IMR-90 (cell line): Measurements from ENCODE around the gene ZNRD2. TPM values are rescaled to one million over a fixed set of nuclear protein-coding genes. Genes with fewer than 3 reads are reported as not detected.

ENCODE experiments used
- ATAC-seq: fragments of 200-7000 bp; cut with Tn5 transposase; 2 replicates; pipeline ENCODE4 v1.9.1; 2020; ENCODE audit warnings: low read depth, mild to moderate bottlenecking, moderate library complexity
- BruUV-seq: library from RNA; stranded (reverse); fragments of 400-500 nt; replicated peaks from 2 replicates; lab custom pipeline; 2021; lab: Mats Ljungman, UMichigan
- CTCF ChIA-PET: fragments of 300-600 bp; formaldehyde crosslinking; extraction: SDS; loops from one replicate; lab custom pipeline; 2021; ENCODE audit warnings: antibody characterized with exemption; lab: Yijun Ruan, JAX
- POLR2A ChIA-PET: fragments of 300-600 bp; sonication (Branson Sonifier 250); formaldehyde crosslinking; loops from one replicate; lab custom pipeline; 2022; ENCODE audit warnings: antibody characterized with exemption; ENCODE audit not compliant: unreplicated experiment; lab: Charles Lee
- DNase-seq: peaks from one replicate; pipeline ENCODE4 v3.0.0; 2013
- H2AFZ ChIP-seq: replicated peaks from 2 replicates; pipeline ENCODE3; 2013; ENCODE audit warnings: low read length, mild to moderate bottlenecking; ENCODE audit not compliant: poor library complexity
- H2AK5ac ChIP-seq: 2 replicates; pipeline ENCODE4 v1.6.1; 2013; ENCODE audit warnings: low read depth, low read length, inconsistent platforms
- H2AK9ac ChIP-seq: replicated peaks from 2 replicates; pipeline ENCODE3; 2013; ENCODE audit warnings: mild to moderate bottlenecking, low read depth, low read length, moderate library complexity; ENCODE audit not compliant: poor library complexity
- H2BK120ac ChIP-seq: 2 replicates; pipeline ENCODE4 v1.6.1; 2013; ENCODE audit warnings: low read depth, low read length, inconsistent platforms
- H2BK15ac ChIP-seq: 3 replicates; pipeline ENCODE4 v1.6.1; 2013; ENCODE audit warnings: low read depth, low read length, inconsistent platforms
- H2BK20ac ChIP-seq: 2 replicates; pipeline ENCODE4 v1.6.1; 2013; ENCODE audit warnings: low read depth, mild to moderate bottlenecking, inconsistent platforms, low read length, moderate library complexity
- H2BK5ac ChIP-seq: 2 replicates; pipeline ENCODE4 v1.6.1; 2013; ENCODE audit warnings: mild to moderate bottlenecking, low read depth, low read length, inconsistent platforms; ENCODE audit not compliant: poor library complexity, severe bottlenecking
- H3K14ac ChIP-seq: replicated peaks from 2 replicates; pipeline ENCODE4 v1.6.1; 2013; ENCODE audit warnings: low read depth, low read length, inconsistent platforms
- H3K18ac ChIP-seq: 2 replicates; pipeline ENCODE4 v1.6.1; 2013; ENCODE audit warnings: low read depth, low read length, control low read depth
- H3K23ac ChIP-seq: 2 replicates; pipeline ENCODE4 v1.6.1; 2013; ENCODE audit warnings: low read depth, low read length, inconsistent platforms
- H3K27ac ChIP-seq: 2 replicates; pipeline ENCODE4 v1.5.1; 2013; ENCODE audit warnings: mild to moderate bottlenecking, control low read depth, low read length; ENCODE audit not compliant: insufficient read depth
- H3K27me3 ChIP-seq: 2 replicates; pipeline ENCODE4 v1.6.1; 2013; ENCODE audit warnings: low read length; ENCODE audit not compliant: control insufficient read depth, insufficient read depth
- H3K36me3 ChIP-seq: 2 replicates; pipeline ENCODE4 v1.6.1; 2013; ENCODE audit warnings: low read length, mixed read lengths; ENCODE audit not compliant: control insufficient read depth, insufficient read depth
- H3K4ac ChIP-seq: 2 replicates; pipeline ENCODE4 v1.6.1; 2013; ENCODE audit warnings: low read depth, low read length, inconsistent platforms
- H3K4me1 ChIP-seq: 2 replicates; pipeline ENCODE4 v1.6.1; 2013; ENCODE audit warnings: low read length, mixed read lengths; ENCODE audit not compliant: control insufficient read depth, insufficient read depth
- H3K4me2 ChIP-seq: 2 replicates; pipeline ENCODE4 v1.6.1; 2013; ENCODE audit warnings: low read depth, mild to moderate bottlenecking, control low read depth, low read length, moderate library complexity
- H3K4me3 ChIP-seq: 2 replicates; pipeline ENCODE4 v1.5.1; 2013; ENCODE audit warnings: low read depth, mild to moderate bottlenecking, control low read depth, low read length, moderate library complexity; ENCODE audit not compliant: insufficient read depth
- H3K56ac ChIP-seq: 2 replicates; pipeline ENCODE4 v1.6.1; 2013; ENCODE audit warnings: low read length, inconsistent platforms; ENCODE audit not compliant: insufficient read depth; ENCODE audit errors: extremely low read depth
- H3K79me1 ChIP-seq, 2 experiments: 2 replicates each; pipeline ENCODE4 v1.6.1; 2013; ENCODE audit warnings: low read length in 2 of 2, inconsistent platforms in 1 of 2, low read depth in 1 of 2
- H3K9ac ChIP-seq: 2 replicates; pipeline ENCODE4 v1.6.1; 2013; ENCODE audit warnings: low read depth, low read length, control low read depth
- H3K9me1 ChIP-seq: 2 replicates; pipeline ENCODE4 v1.6.1; 2013; ENCODE audit warnings: low read length, inconsistent platforms; ENCODE audit not compliant: insufficient read depth
- H3K9me3 ChIP-seq: 2 replicates; pipeline ENCODE4 v1.6.1; 2013; ENCODE audit warnings: low read length; ENCODE audit not compliant: control insufficient read depth, insufficient read depth
- H4K20me1 ChIP-seq: 2 replicates; pipeline ENCODE4 v1.6.1; 2013; ENCODE audit warnings: low read length, inconsistent platforms; ENCODE audit not compliant: insufficient read depth
- H4K5ac ChIP-seq: 2 replicates; pipeline ENCODE4 v1.6.1; 2013; ENCODE audit warnings: mild to moderate bottlenecking, low read depth, low read length, control low read depth
- H4K8ac ChIP-seq, 2 experiments: 2 replicates each; pipeline ENCODE4 v1.6.1; 2013; ENCODE audit warnings: low read depth in 2 of 2, low read length in 2 of 2, control low read depth in 1 of 2, inconsistent platforms in 1 of 2
- H4K91ac ChIP-seq: 2 replicates; pipeline ENCODE4 v1.6.1; 2013; ENCODE audit warnings: low read depth, low read length, inconsistent platforms; ENCODE audit not compliant: insufficient read depth
- BHLHE40 ChIP-seq: fragments of 150-350 bp; IDR thresholded peaks from 2 replicates; pipeline ENCODE4 v1.6.1; 2016; ENCODE audit warnings: mild to moderate bottlenecking, low read depth, low read length
- CEBPB ChIP-seq: IDR thresholded peaks from 2 replicates; pipeline ENCODE4 v1.6.1; 2012; ENCODE audit warnings: low read depth, low read length, improper control_type of control experiment
- CHD1 ChIP-seq: IDR thresholded peaks from 2 replicates; pipeline ENCODE4 v1.6.1; 2012; ENCODE audit warnings: low read depth, low read length, improper control_type of control experiment
- FOS ChIP-seq: fragments of 150-350 bp; IDR thresholded peaks from 2 replicates; pipeline ENCODE4 v1.6.1; 2016; ENCODE audit warnings: low read depth, low read length
- MAFK ChIP-seq: IDR thresholded peaks from 2 replicates; pipeline ENCODE4 v1.6.1; 2012; ENCODE audit warnings: low read depth, low read length, improper control_type of control experiment
- MAZ ChIP-seq: IDR thresholded peaks from 2 replicates; pipeline ENCODE4 v1.6.1; 2012; ENCODE audit warnings: low read depth, mild to moderate bottlenecking, low read length, improper control_type of control experiment, moderate library complexity, borderline replicate concordance
- MXI1 ChIP-seq: IDR thresholded peaks from 2 replicates; pipeline ENCODE4 v1.6.1; 2012; ENCODE audit warnings: low read depth, mild to moderate bottlenecking, low read length, moderate library complexity, borderline replicate concordance
- NFE2L2 ChIP-seq: fragments of 150-350 bp; IDR thresholded peaks from 2 replicates; pipeline ENCODE4 v1.6.1; 2016; ENCODE audit warnings: low read depth, mild to moderate bottlenecking, low read length
- POLR2A ChIP-seq: IDR thresholded peaks from 2 replicates; pipeline ENCODE4 v1.6.1; 2012; ENCODE audit warnings: mild to moderate bottlenecking, low read depth, low read length
- RAD21 ChIP-seq: IDR thresholded peaks from 2 replicates; pipeline ENCODE4 v1.6.1; 2012; ENCODE audit warnings: low read length, improper control_type of control experiment
- RCOR1 ChIP-seq: IDR thresholded peaks from 2 replicates; pipeline ENCODE4 v1.6.1; 2012; ENCODE audit warnings: mild to moderate bottlenecking, low read length, improper control_type of control experiment; ENCODE audit not compliant: insufficient replicate concordance
- RFX5 ChIP-seq: IDR thresholded peaks from 2 replicates; pipeline ENCODE4 v1.8.0; 2012; ENCODE audit warnings: low read depth, mild to moderate bottlenecking, low read length, moderate library complexity
- SMC3 ChIP-seq: fragments of 150-350 bp; IDR thresholded peaks from 2 replicates; pipeline ENCODE4 v1.6.1; 2016; ENCODE audit warnings: low read depth, mild to moderate bottlenecking, antibody characterized with exemption, low read length, moderate library complexity
- WGBS, 2 experiments: methylation state at CpG; one replicate each; pipeline versions ENCODE4 v1.1.5 to v1.1.7; 2013; ENCODE audit warnings: missing lambda C conversion rate in 2 of 2; ENCODE audit not compliant: insufficient read length in 1 of 2; ENCODE audit errors: extremely low coverage in 2 of 2; 5-methylcytosine and 5-hydroxymethylcytosine counted together
- dilution Hi-C: fragments of 300-500 bp; cut with HindIII; formaldehyde crosslinking; loops from one replicate; pipeline ENCODE4 v1.14.3; 2018; ENCODE audit warnings: low sequenced_read_pairs; ENCODE audit not compliant: unreplicated experiment
- in situ Hi-C: fragments of 300-500 bp; cut with MboI; formaldehyde crosslinking; loops from 3 replicates; pipeline ENCODE4 v1.14.3; 2019; ENCODE audit warnings: low sequenced_read_pairs, inconsistent platforms, mixed read lengths
- intact Hi-C: fragments of 100-400 bp; cut with micrococcal nuclease; formaldehyde crosslinking; loops from 2 replicates; pipeline ENCODE4 v1.10.0; 2022
- polyA plus RNA-seq, 3 experiments: library from polyadenylated mRNA; depleted of rRNA; stranded (reverse); fragments of >200 nt; gene quantifications; 2 replicates each; pipeline ENCODE4 v1.2.3, GENCODE V29; 2012; ENCODE audit warnings: low replicate concordance in 1 of 3
- total RNA-seq: library from RNA; depleted of rRNA; stranded (reverse); fragments of >200 nt; gene quantifications from 2 replicates; pipeline ENCODE4 v1.2.3, GENCODE V29; 2012
- TF ChIP-seq, protein P1 (sequence below): conservative IDR thresholded peaks from 2 replicates; pipeline ENCODE4 v1.5.1; 2012; ENCODE audit warnings: mild to moderate bottlenecking, low read depth, low read length, improper control_type of control experiment
- TF ChIP-seq, protein P2 (sequence below): fragments of 150-350 bp; IDR thresholded peaks from 2 replicates; pipeline ENCODE4 v1.6.1; 2016; ENCODE audit warnings: low read depth, mild to moderate bottlenecking, low read length, moderate library complexity, borderline replicate concordance

ZNRD2 gene
- total and polyA plus RNA-seq, 2 of the 4 experiments (the other 2 are of a cell fraction): 75.6 to 90.3 TPM

- no peak overlapping the region for H3K4me3 ChIP-seq
- no peak overlapping the region for H4K91ac ChIP-seq
- no peak overlapping the region for H3K18ac ChIP-seq
- 84% methylated on average over 3 of the region's 5 CpGs; no CpG with 5 or more reads in 1 of the 2 experiments for WGBS, 2 experiments
- H3K56ac ChIP-seq: no peak overlapping the region
- H3K4me2 ChIP-seq: no peak overlapping the region
- ATAC-seq (no peak), DNase-seq (no peak)
- dilution Hi-C loops (no loop called here), in situ Hi-C loops (no loop called here), intact Hi-C loops (loop anchor here (5.0 kb wide), 1 partner anchor 37 kb away; the partner anchor contains the start of genes FAM89B and ZNRD2)
- H2AK5ac ChIP-seq: no peak overlapping the region
- no peaks in the 10 kb centered on the region for H3K27me3 ChIP-seq
- no peaks in the 10 kb centered on the region for H3K9me3 ChIP-seq
- H2AFZ ChIP-seq: no peak overlapping the region
- peaks cover 26% of the 10 kb centered on the region for H3K36me3 ChIP-seq
- H2BK20ac ChIP-seq: no peak overlapping the region
- H3K9ac ChIP-seq: no peak overlapping the region
- H2BK5ac ChIP-seq: no peak overlapping the region
- H4K20me1 ChIP-seq: peaks cover 40% of the 10 kb centered on the region
- H2BK120ac ChIP-seq: no peak overlapping the region
- H4K5ac ChIP-seq: no peak overlapping the region
- no peak overlapping the region for H3K23ac ChIP-seq
- 0 out of 2 replicates have a peak, but pooled peaks cover 14% of the 10 kb centered on the region for H3K9me1 ChIP-seq
- no peak overlapping the region for H2AK9ac ChIP-seq
- no peak overlapping the region for H2BK15ac ChIP-seq
- H3K4me1 ChIP-seq: peaks cover 21% of the 10 kb centered on the region
- no peak overlapping the region for H3K14ac ChIP-seq
- H3K79me1 ChIP-seq: peaks cover 13 to 78% of the 10 kb centered on the region in 2 experiments
- TF ChIP-seq, protein P1, sequence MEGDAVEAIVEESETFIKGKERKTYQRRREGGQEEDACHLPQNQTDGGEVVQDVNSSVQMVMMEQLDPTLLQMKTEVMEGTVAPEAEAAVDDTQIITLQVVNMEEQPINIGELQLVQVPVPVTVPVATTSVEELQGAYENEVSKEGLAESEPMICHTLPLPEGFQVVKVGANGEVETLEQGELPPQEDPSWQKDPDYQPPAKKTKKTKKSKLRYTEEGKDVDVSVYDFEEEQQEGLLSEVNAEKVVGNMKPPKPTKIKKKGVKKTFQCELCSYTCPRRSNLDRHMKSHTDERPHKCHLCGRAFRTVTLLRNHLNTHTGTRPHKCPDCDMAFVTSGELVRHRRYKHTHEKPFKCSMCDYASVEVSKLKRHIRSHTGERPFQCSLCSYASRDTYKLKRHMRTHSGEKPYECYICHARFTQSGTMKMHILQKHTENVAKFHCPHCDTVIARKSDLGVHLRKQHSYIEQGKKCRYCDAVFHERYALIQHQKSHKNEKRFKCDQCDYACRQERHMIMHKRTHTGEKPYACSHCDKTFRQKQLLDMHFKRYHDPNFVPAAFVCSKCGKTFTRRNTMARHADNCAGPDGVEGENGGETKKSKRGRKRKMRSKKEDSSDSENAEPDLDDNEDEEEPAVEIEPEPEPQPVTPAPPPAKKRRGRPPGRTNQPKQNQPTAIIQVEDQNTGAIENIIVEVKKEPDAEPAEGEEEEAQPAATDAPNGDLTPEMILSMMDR: no peak
- TF ChIP-seq CEBPB (no peak), NFE2L2 (no peak), MXI1 (no peak), POLR2A (no peak), FOS (no peak), MAZ (no peak), CHD1 (no peak), SMC3 (no peak), MAFK (no peak), BHLHE40 (no peak), RAD21 (no peak), RFX5 (no peak), RCOR1 (no peak)
- TF ChIP-seq, protein P2, sequence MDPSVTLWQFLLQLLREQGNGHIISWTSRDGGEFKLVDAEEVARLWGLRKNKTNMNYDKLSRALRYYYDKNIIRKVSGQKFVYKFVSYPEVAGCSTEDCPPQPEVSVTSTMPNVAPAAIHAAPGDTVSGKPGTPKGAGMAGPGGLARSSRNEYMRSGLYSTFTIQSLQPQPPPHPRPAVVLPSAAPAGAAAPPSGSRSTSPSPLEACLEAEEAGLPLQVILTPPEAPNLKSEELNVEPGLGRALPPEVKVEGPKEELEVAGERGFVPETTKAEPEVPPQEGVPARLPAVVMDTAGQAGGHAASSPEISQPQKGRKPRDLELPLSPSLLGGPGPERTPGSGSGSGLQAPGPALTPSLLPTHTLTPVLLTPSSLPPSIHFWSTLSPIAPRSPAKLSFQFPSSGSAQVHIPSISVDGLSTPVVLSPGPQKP: no peak
- ChIA-PET POLR2A (interaction anchor here (0.6 kb wide), 1 partner anchor 187 kb away, joined by 3 read pairs; the partner anchor contains the start of gene NEAT1), CTCF (no interaction called here)
- no TSS peak for BruUV-seq
- H3K27ac ChIP-seq: no peak overlapping the region
- H3K4ac ChIP-seq: no peak overlapping the region
- no peak overlapping the region for H4K8ac ChIP-seq
These were observed 39.4 kb downstream of the ZNRD2 start for GRCh38 chr11:65609665-65610064.
